B cell (primary cell): ENCODE data around the gene HIVEP1. TPM values are rescaled to one million over a fixed set of nuclear protein-coding genes. Genes with fewer than 3 reads are reported as not detected.

ENCODE experiments used
- ATAC-seq: fragments of 200-7000 bp; cut with Tn5 transposase; one replicate; pipeline ENCODE4 v1.10.0; 2021; ENCODE audit warnings: low read depth, mild to moderate bottlenecking, moderate number of reproducible peaks, moderate library complexity
- CTCF ChIA-PET: fragments of 350-600 bp; sonication (Branson Sonifier 250); formaldehyde crosslinking; loops from one replicate; lab custom pipeline; 2021; ENCODE audit warnings: antibody characterized with exemption, inconsistent platforms; lab: Charles Lee
- POLR2A ChIA-PET: fragments of 350-600 bp; sonication (Branson Sonifier 250); formaldehyde crosslinking; loops from one replicate; lab custom pipeline; 2021; ENCODE audit warnings: antibody characterized with exemption; lab: Charles Lee
- DNase-seq: peaks from one replicate; pipeline ENCODE4 v3.0.0; 2013
- H2AFZ ChIP-seq: 2 replicates; pipeline ENCODE4 v1.6.1; 2012; ENCODE audit warnings: mild to moderate bottlenecking, low read depth, low read length; ENCODE audit not compliant: insufficient read depth, poor library complexity, severe bottlenecking
- H3K27ac ChIP-seq, 2 donors: 1 replicate in 1 of 2; 2 replicates in 1 of 2; pipeline ENCODE4 v1.5.1; 2012 to 2013; ENCODE audit warnings: low read length in 2 of 2, mild to moderate bottlenecking in 2 of 2, moderate library complexity in 1 of 2
- H3K27me3 ChIP-seq, 4 experiments: fragments of 200-600 bp in 1 of 4; sonication (generic) in 1 of 4; replicated peaks in 1 of 4; 1 replicate in 2 of 4; 2 replicates in 2 of 4; pipeline versions ENCODE4 v1.6.1 to v1.7.0; 2013 to 2016; ENCODE audit warnings: low read length in 3 of 4, mild to moderate bottlenecking in 2 of 4, mixed read lengths in 1 of 4, moderate library complexity in 1 of 4; ENCODE audit not compliant: insufficient read depth in 4 of 4, control insufficient read depth in 3 of 4; ENCODE audit errors: control extremely low read depth in 1 of 4
- H3K36me3 ChIP-seq, 2 experiments: replicated peaks in 1 of 2; 1 replicate in 1 of 2; 2 replicates in 1 of 2; pipeline versions ENCODE4 v1.6.1 to v1.7.1; 2013; ENCODE audit warnings: low read length in 1 of 2; ENCODE audit not compliant: insufficient read depth in 2 of 2, control insufficient read depth in 1 of 2; ENCODE audit errors: control extremely low read depth in 1 of 2, extremely low read depth in 1 of 2
- H3K4me1 ChIP-seq, 2 donors: fragments of 200-600 bp in 1 of 2; sonication (generic) in 1 of 2; 1 replicate in 1 of 2; 2 replicates in 1 of 2; pipeline versions ENCODE4 v1.5.1 to v1.6.1; 2013 to 2017; ENCODE audit warnings: low read length in 2 of 2; ENCODE audit not compliant: control insufficient read depth in 2 of 2, insufficient read depth in 2 of 2
- H3K4me2 ChIP-seq: replicated peaks from 2 replicates; pipeline ENCODE3; 2012; ENCODE audit warnings: mild to moderate bottlenecking, low read depth, low read length; ENCODE audit not compliant: poor library complexity, severe bottlenecking
- H3K4me3 ChIP-seq, 5 experiments: fragments of 200-600 bp in 1 of 5; sonication (generic) in 1 of 5; 1 replicate in 3 of 5; 2 replicates in 2 of 5; pipeline versions ENCODE4 v1.5.1 to v1.7.0; 2011 to 2016; ENCODE audit warnings: low read length in 4 of 5, mild to moderate bottlenecking in 4 of 5, low read depth in 2 of 5, control low read depth in 1 of 5, moderate library complexity in 1 of 5; ENCODE audit not compliant: insufficient read depth in 1 of 5; ENCODE audit errors: control extremely low read depth in 1 of 5, extremely low read depth in 1 of 5
- H3K79me2 ChIP-seq: fragments of 200-600 bp; sonication (generic); one replicate; pipeline ENCODE4 v1.6.0; 2016; ENCODE audit warnings: low read length; ENCODE audit not compliant: control insufficient read depth, insufficient read depth
- H3K9ac ChIP-seq: fragments of 200-600 bp; sonication (generic); 2 replicates; pipeline ENCODE4 v1.6.1; 2017; ENCODE audit warnings: mild to moderate bottlenecking, low read length, moderate library complexity
- H3K9me3 ChIP-seq, 3 donors: one replicate each; pipeline versions ENCODE4 v1.6.1 to v1.7.1; 2013; ENCODE audit warnings: low read length in 2 of 3; ENCODE audit not compliant: control insufficient read depth in 2 of 3, insufficient read depth in 1 of 3; ENCODE audit errors: control extremely low read depth in 1 of 3
- H4K20me1 ChIP-seq: 2 replicates; pipeline ENCODE4 v1.6.0; 2012; ENCODE audit warnings: mild to moderate bottlenecking, low read length; ENCODE audit not compliant: insufficient read depth, control insufficient read depth, poor library complexity, severe bottlenecking
- H3K27ac Mint-ChIP-seq: one replicate; pipeline ENCODE4 v1.8.0; 2021; ENCODE audit warnings: mixed read lengths
- H3K27me3 Mint-ChIP-seq: one replicate; pipeline ENCODE4 v1.8.0; 2021; ENCODE audit warnings: mixed read lengths
- H3K4me1 Mint-ChIP-seq: one replicate; pipeline ENCODE4 v1.8.0; 2021; ENCODE audit warnings: mixed read lengths
- H3K4me3 Mint-ChIP-seq: one replicate; pipeline ENCODE4 v1.8.0; 2021; ENCODE audit warnings: mixed read lengths
- H3K9me3 Mint-ChIP-seq: one replicate; pipeline ENCODE4 v1.8.0; 2022; ENCODE audit warnings: mixed read lengths; ENCODE audit not compliant: insufficient read depth
- EZH2 ChIP-seq: IDR thresholded peaks from 2 replicates; pipeline ENCODE4 v1.6.1; 2012; ENCODE audit warnings: borderline replicate concordance, low read depth, mild to moderate bottlenecking, moderate library complexity, low read length; ENCODE audit not compliant: insufficient read depth, poor library complexity, severe bottlenecking
- WGBS: methylation state at CpG from one replicate; pipeline ENCODE4 v1.1.5; 2013; ENCODE audit warnings: missing lambda C conversion rate; ENCODE audit not compliant: insufficient coverage; 5-methylcytosine and 5-hydroxymethylcytosine counted together
- intact Hi-C: fragments of 100-400 bp; cut with micrococcal nuclease; formaldehyde crosslinking; loops from one replicate; pipeline ENCODE4 v1.10.0; 2022
- polyA plus RNA-seq: library from polyadenylated mRNA; depleted of rRNA; stranded (reverse); fragments of >200 nt; gene quantifications from 2 replicates; pipeline ENCODE4 v1.2.3, GENCODE V29; 2012
- total RNA-seq, 2 donors: library from RNA; stranded (reverse); fragments of 120-200 nt in 1 of 2; gene quantifications; 1 replicate in 1 of 2; 2 replicates in 1 of 2; pipeline versions ENCODE4 v1.2.3 to v1.2.4, GENCODE V29; 2013 to 2022
- TF ChIP-seq, protein P1 (sequence below): fragments of 200-600 bp; IDR thresholded peaks from one replicate; pipeline ENCODE4 v1.8.0; 2022; ENCODE audit warnings: antibody characterized with exemption, mild to moderate bottlenecking

The HIVEP1 gene
- total and polyA plus RNA-seq, 2 donors (not counting 1 experiment from before 2014, with no cell fraction given) = 11.3 to 96.5 TPM

DNA sequence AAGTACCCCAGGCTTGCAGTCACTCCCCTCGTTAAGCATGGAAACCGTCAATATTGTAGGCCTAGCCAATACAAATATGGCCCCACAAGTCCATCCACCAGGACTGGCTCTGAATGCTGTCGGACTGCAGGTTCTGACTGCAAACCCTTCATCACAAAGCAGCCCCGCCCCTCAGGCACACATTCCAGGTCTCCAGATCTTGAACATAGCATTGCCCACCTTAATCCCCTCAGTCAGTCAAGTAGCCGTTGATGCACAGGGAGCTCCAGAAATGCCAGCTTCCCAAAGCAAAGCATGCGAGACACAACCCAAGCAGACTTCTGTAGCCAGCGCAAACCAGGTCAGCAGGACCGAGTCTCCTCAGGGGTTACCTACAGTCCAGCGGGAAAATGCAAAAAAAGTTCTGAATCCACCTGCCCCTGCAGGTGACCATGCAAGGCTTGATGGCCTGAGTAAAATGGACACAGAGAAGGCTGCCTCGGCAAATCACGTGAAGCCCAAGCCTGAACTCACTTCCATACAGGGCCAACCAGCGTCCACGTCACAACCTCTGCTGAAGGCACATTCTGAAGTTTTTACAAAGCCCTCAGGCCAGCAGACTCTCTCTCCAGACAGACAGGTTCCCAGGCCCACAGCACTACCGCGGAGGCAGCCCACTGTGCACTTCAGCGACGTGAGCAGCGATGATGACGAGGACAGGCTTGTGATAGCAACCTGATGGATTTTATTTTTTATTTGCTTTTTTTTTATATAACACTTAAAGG is 151.8 kb downstream of the HIVEP1 start:
- H3K27ac ChIP-seq = no peak overlapping the region
- CTCF ChIA-PET = no interaction called here
- no peak overlapping the region for H3K27ac Mint-ChIP-seq
- H3K9ac ChIP-seq = no peak overlapping the region
- H3K9me3 ChIP-seq = no peaks in the 10 kb centered on the region
- no peak overlapping the region for H2AFZ ChIP-seq
- ATAC-seq (no peak), DNase-seq (no peak)
- H4K20me1 ChIP-seq = no peaks in the 10 kb centered on the region
- H3K27me3 ChIP-seq = no peaks in the 10 kb centered on the region
- TF ChIP-seq EZH2 = no peak
- TF ChIP-seq, protein P1, sequence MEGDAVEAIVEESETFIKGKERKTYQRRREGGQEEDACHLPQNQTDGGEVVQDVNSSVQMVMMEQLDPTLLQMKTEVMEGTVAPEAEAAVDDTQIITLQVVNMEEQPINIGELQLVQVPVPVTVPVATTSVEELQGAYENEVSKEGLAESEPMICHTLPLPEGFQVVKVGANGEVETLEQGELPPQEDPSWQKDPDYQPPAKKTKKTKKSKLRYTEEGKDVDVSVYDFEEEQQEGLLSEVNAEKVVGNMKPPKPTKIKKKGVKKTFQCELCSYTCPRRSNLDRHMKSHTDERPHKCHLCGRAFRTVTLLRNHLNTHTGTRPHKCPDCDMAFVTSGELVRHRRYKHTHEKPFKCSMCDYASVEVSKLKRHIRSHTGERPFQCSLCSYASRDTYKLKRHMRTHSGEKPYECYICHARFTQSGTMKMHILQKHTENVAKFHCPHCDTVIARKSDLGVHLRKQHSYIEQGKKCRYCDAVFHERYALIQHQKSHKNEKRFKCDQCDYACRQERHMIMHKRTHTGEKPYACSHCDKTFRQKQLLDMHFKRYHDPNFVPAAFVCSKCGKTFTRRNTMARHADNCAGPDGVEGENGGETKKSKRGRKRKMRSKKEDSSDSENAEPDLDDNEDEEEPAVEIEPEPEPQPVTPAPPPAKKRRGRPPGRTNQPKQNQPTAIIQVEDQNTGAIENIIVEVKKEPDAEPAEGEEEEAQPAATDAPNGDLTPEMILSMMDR = no peak
- H3K4me1 Mint-ChIP-seq = peaks cover 9% of the 10 kb centered on the region
- no peak overlapping the region for H3K4me3 ChIP-seq
- no peak overlapping the region for H3K4me3 Mint-ChIP-seq
- H3K4me2 ChIP-seq = no peak overlapping the region
- H3K36me3 ChIP-seq = peaks cover 11 to 28% of the 10 kb centered on the region in 2 experiments
- intact Hi-C loops = no loop called here
- no peaks in the 10 kb centered on the region for H3K79me2 ChIP-seq
- H3K9me3 Mint-ChIP-seq = no peaks in the 10 kb centered on the region
- 97% methylated on average over 13 of the region's 19 CpGs for WGBS
- H3K4me1 ChIP-seq = peaks cover 0 to 4% of the 10 kb centered on the region in 2 donors
- POLR2A ChIA-PET = no interaction called here
- no peaks in the 10 kb centered on the region for H3K27me3 Mint-ChIP-seq

DNA sequence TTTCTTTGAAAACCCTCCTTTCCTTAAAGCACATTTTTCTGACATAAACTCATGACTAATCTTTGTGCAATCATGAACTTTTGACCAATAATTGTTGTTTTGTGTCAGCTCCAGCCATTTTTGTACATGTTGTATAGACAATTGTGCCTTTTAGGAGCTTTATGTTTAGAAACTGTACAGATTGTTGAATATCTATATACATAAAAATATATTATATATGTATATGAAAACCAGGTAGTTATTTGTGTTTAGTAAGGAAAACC is 152.3 kb downstream of the HIVEP1 start:
- H3K4me1 Mint-ChIP-seq = peaks cover 9% of the 10 kb centered on the region
- TF ChIP-seq, protein P1 = no peak
- TF ChIP-seq EZH2 = no peak
- Histone ChIP-seq H3K4me1 (peaks cover 0 to 4% of the 10 kb centered on the region in 2 donors), H3K9me3 (no peaks in the 10 kb centered on the region), H3K27me3 (no peaks in the 10 kb centered on the region), H3K79me2 (no peaks in the 10 kb centered on the region), H4K20me1 (no peaks in the 10 kb centered on the region), H3K36me3 (peaks cover 11 to 28% of the 10 kb centered on the region in 2 experiments), H3K4me2 (no peak overlapping the region), H2AFZ (no peak overlapping the region), H3K4me3 (no peak overlapping the region), H3K27ac (no peak overlapping the region), H3K9ac (no peak overlapping the region)
- DNase-seq (no peak), ATAC-seq (no peak)
- no peaks in the 10 kb centered on the region for H3K27me3 Mint-ChIP-seq
- H3K4me3 Mint-ChIP-seq = no peak overlapping the region
- CTCF ChIA-PET = no interaction called here
- H3K27ac Mint-ChIP-seq = no peak overlapping the region
- H3K9me3 Mint-ChIP-seq = no peaks in the 10 kb centered on the region
- POLR2A ChIA-PET = no interaction called here
- intact Hi-C loops = no loop called here
